K562 (cell line): ENCODE data around the gene RXRB. TPM values are rescaled to one million over a fixed set of nuclear protein-coding genes. Genes with fewer than 3 reads are reported as not detected.
A peak's percentile ranks its signal among the peaks of the same experiment; 100 is the strongest.

ENCODE experiments used
- ATF3 ChIP-seq, 2 experiments: fragments of 450-650 bp in 1 of 2; sonication (generic) in 1 of 2; formaldehyde crosslinking in 1 of 2; IDR thresholded peaks in 1 of 2; conservative IDR thresholded peaks in 1 of 2; 2 replicates each; pipeline versions ENCODE4 v1.6.1 to v1.8.1; 2016 to 2023; ENCODE audit warnings: mild to moderate bottlenecking in 2 of 2, moderate library complexity in 2 of 2, inconsistent platforms in 1 of 2, missing genetic modification reagents in 1 of 2
- BHLHE40 ChIP-seq: IDR thresholded peaks from 2 replicates; pipeline ENCODE4 v1.6.1; 2011; ENCODE audit warnings: low read length, improper control_type of control experiment
- EHMT2 ChIP-seq: fragments of 450-650 bp; IDR thresholded peaks from 2 replicates; pipeline ENCODE4 v1.6.1; 2018; ENCODE audit warnings: antibody characterized with exemption
- FOXK2 ChIP-seq, 2 experiments: fragments of 450-650 bp; IDR thresholded peaks in 1 of 2; conservative IDR thresholded peaks in 1 of 2; 2 replicates each; pipeline ENCODE4 v1.6.1; 2016; ENCODE audit warnings: low read depth in 2 of 2, mild to moderate bottlenecking in 1 of 2
- SAFB2 ChIP-seq: fragments of 200-400 bp; formaldehyde crosslinking; IDR thresholded peaks from 2 replicates; pipeline ENCODE4 v1.6.1; 2018; ENCODE audit warnings: borderline replicate concordance, low read length, low read depth, moderate library complexity; ENCODE audit not compliant: severe bottlenecking
- SMAD2 ChIP-seq: fragments of 150-350 bp; IDR thresholded peaks from 2 replicates; pipeline ENCODE4 v1.6.1; 2014; ENCODE audit warnings: low read depth, mild to moderate bottlenecking, low read length
- YY1 ChIP-seq, 3 experiments: IDR thresholded peaks; 2 replicates each; pipeline ENCODE4 v1.6.1; 2011; ENCODE audit warnings: low read length in 2 of 3, mild to moderate bottlenecking in 2 of 3, moderate library complexity in 2 of 3, borderline replicate concordance in 1 of 3, control low read depth in 1 of 3, low read depth in 1 of 3; ENCODE audit not compliant: insufficient read depth in 3 of 3, insufficient replicate concordance in 2 of 3, control insufficient read depth in 1 of 3, insufficient read length in 1 of 3; ENCODE audit errors: extremely low read depth in 1 of 3
- ZBTB33 ChIP-seq: sonication (generic); formaldehyde crosslinking; IDR thresholded peaks from 2 replicates; pipeline ENCODE4 v1.8.1; 2023; ENCODE audit warnings: mild to moderate bottlenecking, missing genetic modification reagents
- ZNF12 ChIP-seq: sonication (generic); formaldehyde crosslinking; IDR thresholded peaks from 2 replicates; pipeline ENCODE4 v1.4.0; 2020; ENCODE audit warnings: mild to moderate bottlenecking, missing genetic modification reagents
- ZNF23 ChIP-seq: fragments of 250-450 bp; sonication (Bioruptor Pico); IDR thresholded peaks from 2 replicates; pipeline ENCODE4 v1.4.0; 2020; ENCODE audit warnings: mild to moderate bottlenecking
- ZNF277 ChIP-seq: fragments of 250-450 bp; sonication (Bioruptor Pico); IDR thresholded peaks from 2 replicates; pipeline ENCODE4 v1.8.0; 2022; ENCODE audit warnings: inconsistent platforms, mild to moderate bottlenecking, moderate library complexity, borderline replicate concordance
- ZNF407 ChIP-seq: fragments of 450-650 bp; IDR thresholded peaks from 2 replicates; pipeline ENCODE4 v1.6.1; 2016; ENCODE audit warnings: low read depth
- polyA plus RNA-seq, 8 experiments: library from polyadenylated mRNA; depleted of rRNA in 4 of 8; stranded (reverse) in 5 of 8; unstranded in 3 of 8; fragments of >200 nt; fragmentation: Nextera tagmentation in 2 of 8; fragmentation: Illumina TruSeq in 1 of 8; extraction: Ambion mirVana in 2 of 8; extraction: Trizol in 1 of 8; gene quantifications; 2 replicates each; pipeline versions ENCODE4 v1.2.1 to v1.2.3, GENCODE V29; 2011 to 2014; ENCODE audit warnings: inconsistent platforms in 1 of 8, missing spikeins in 1 of 8
- total RNA-seq, 7 experiments: library from RNA; depleted of rRNA in 6 of 7; stranded (reverse); fragments of >200 nt in 6 of 7; fragmentation: Illumina TruSeq in 2 of 7; extraction: Trizol in 2 of 7; gene quantifications; 2 replicates each; pipeline versions ENCODE4 v1.2.1 to v1.2.3, GENCODE V29; 2011 to 2021; ENCODE audit warnings: low replicate concordance in 1 of 7

RXRB gene
- total and polyA plus RNA-seq, 9 of the 15 experiments (the other 6 are each of a cell fraction or from before 2014, with no cell fraction given): 0.76 to 35.5 (median 18.4) TPM

- TF ChIP-seq ATF3 (IDR thresholded peaks at IDR 0.05): 0 out of 2 replicates have a peak, but pooled peaks have one; percentile 29
- no peak for TF ChIP-seq ATF3 (CRISPR knock-in tag; conservative IDR thresholded peaks at IDR 0.05)
- TF ChIP-seq EHMT2: no peak
- TF ChIP-seq ZNF277 (CRISPR knock-in tag): no peak
- no peak for TF ChIP-seq ZNF12 (CRISPR knock-in tag)
- no peak for TF ChIP-seq ZNF23 (CRISPR knock-in tag)
- no peak for TF ChIP-seq ZBTB33
- no peak for TF ChIP-seq ZNF407
- TF ChIP-seq SMAD2: no peak
- TF ChIP-seq BHLHE40: no peak
- no peak for TF ChIP-seq FOXK2 (conservative IDR thresholded peaks at IDR 0.05 in 1 of 2, IDR thresholded peaks at IDR 0.05 in 1 of 2; ENCODE audit: low read depth in 2 of 2)
- no peak for TF ChIP-seq YY1 (IDR thresholded peaks at IDR 0.05; ENCODE audit: borderline replicate concordance in 1 of 3, control insufficient read depth in 1 of 3, extremely low read depth in 1 of 3, insufficient read depth in 3 of 3, insufficient read length in 1 of 3, insufficient replicate concordance in 2 of 3, low read depth in 1 of 3, low read length in 2 of 3)
- no peak for TF ChIP-seq SAFB2
These were observed 49.5 kb upstream of the RXRB start (continued) for GRCh38 chr6:33249732-33250630.
